HepG2 (cell line): ENCODE results near the gene ALDH3B2. TPM values are rescaled to one million over a fixed set of nuclear protein-coding genes. Genes with fewer than 3 reads are reported as not detected.

Experiments
- HCFC1 ChIP-seq: fragments of 150-350 bp; IDR thresholded peaks from 2 replicates; pipeline ENCODE4 v1.6.1; 2014; ENCODE audit warnings: low read depth, low read length
- IRX3 ChIP-seq: sonication (generic); formaldehyde crosslinking; IDR thresholded peaks from 2 replicates; pipeline ENCODE4 v1.8.1; 2023; ENCODE audit warnings: mild to moderate bottlenecking, low read depth, missing genetic modification reagents, borderline replicate concordance
- KAT8 ChIP-seq: IDR thresholded peaks from 2 replicates; pipeline ENCODE4 v1.6.1; 2016; ENCODE audit warnings: missing genetic modification reagents, missing compliant biosample characterization
- NONO ChIP-seq, 2 experiments: fragments of 450-650 bp in 1 of 2; sonication (generic) in 1 of 2; formaldehyde crosslinking in 1 of 2; IDR thresholded peaks in 1 of 2; conservative IDR thresholded peaks in 1 of 2; 2 replicates each; pipeline versions ENCODE4 v1.6.1 to v1.8.0; 2017 to 2022; ENCODE audit warnings: mild to moderate bottlenecking in 1 of 2, missing genetic modification reagents in 1 of 2, moderate library complexity in 1 of 2
- NR2F2 ChIP-seq: IDR thresholded peaks from 2 replicates; pipeline ENCODE4 v1.6.1; 2012; ENCODE audit warnings: low read depth, inconsistent platforms, borderline replicate concordance
- SMC3 ChIP-seq: IDR thresholded peaks from 2 replicates; pipeline ENCODE4 v1.6.1; 2011; ENCODE audit warnings: low read length, improper control_type of control experiment
- ZNF205 ChIP-seq: IDR thresholded peaks from 2 replicates; pipeline ENCODE4 v1.6.1; 2018; ENCODE audit warnings: missing biosample characterization, missing genetic modification reagents
- ZNF496 ChIP-seq: sonication (generic); formaldehyde crosslinking; IDR thresholded peaks from 2 replicates; pipeline ENCODE4 v1.8.1; 2023; ENCODE audit warnings: mild to moderate bottlenecking, moderate library complexity, missing genetic modification reagents; ENCODE audit not compliant: insufficient replicate concordance
- ZNF530 ChIP-seq: sonication (generic); formaldehyde crosslinking; IDR thresholded peaks from 2 replicates; pipeline ENCODE4 v1.5.0; 2020; ENCODE audit warnings: low read depth, mild to moderate bottlenecking, missing genetic modification reagents
- ZNF619 ChIP-seq: sonication (generic); formaldehyde crosslinking; IDR thresholded peaks from 2 replicates; pipeline ENCODE4 v1.4.0; 2020; ENCODE audit warnings: mild to moderate bottlenecking, missing genetic modification reagents
- polyA plus RNA-seq, 8 experiments: library from polyadenylated mRNA; depleted of rRNA in 3 of 8; stranded (reverse) in 7 of 8; unstranded in 1 of 8; fragments of >200 nt; fragmentation: Illumina TruSeq in 4 of 8; extraction: Trizol in 4 of 8; gene quantifications; 2 replicates each; pipeline versions ENCODE4 v1.2.1 to v1.2.3, GENCODE V29; 2011 to 2016; ENCODE audit warnings: low read depth in 4 of 8, missing spikeins in 1 of 8, mixed read lengths in 1 of 8; ENCODE audit not compliant: insufficient read depth in 1 of 8
- total RNA-seq, 5 experiments: library from RNA; depleted of rRNA; stranded (reverse); fragments of >200 nt; fragmentation: Illumina TruSeq; extraction: Trizol; gene quantifications; 2 replicates each; pipeline ENCODE4 v1.2.3, GENCODE V29; 2016; ENCODE audit warnings: low read depth in 1 of 5
- TF ChIP-seq, protein P1 (sequence below): sonication (generic); formaldehyde crosslinking; IDR thresholded peaks from 2 replicates; pipeline ENCODE4 v1.5.0; 2020; ENCODE audit warnings: mild to moderate bottlenecking, missing genetic modification reagents, borderline replicate concordance
- TF ChIP-seq, protein P2 (sequence below): IDR thresholded peaks from 2 replicates; pipeline ENCODE4 v1.6.1; 2012; ENCODE audit warnings: inconsistent platforms
- TF ChIP-seq, protein P3 (sequence below): sonication (generic); formaldehyde crosslinking; IDR thresholded peaks from 2 replicates; pipeline ENCODE4 v1.4.0; 2020; ENCODE audit warnings: mild to moderate bottlenecking, missing genetic modification reagents

Gene ALDH3B2
- total and polyA plus RNA-seq, 2 of the 13 experiments (the other 11 are each of a cell fraction or from before 2014, with no cell fraction given), result not detected

DNA sequence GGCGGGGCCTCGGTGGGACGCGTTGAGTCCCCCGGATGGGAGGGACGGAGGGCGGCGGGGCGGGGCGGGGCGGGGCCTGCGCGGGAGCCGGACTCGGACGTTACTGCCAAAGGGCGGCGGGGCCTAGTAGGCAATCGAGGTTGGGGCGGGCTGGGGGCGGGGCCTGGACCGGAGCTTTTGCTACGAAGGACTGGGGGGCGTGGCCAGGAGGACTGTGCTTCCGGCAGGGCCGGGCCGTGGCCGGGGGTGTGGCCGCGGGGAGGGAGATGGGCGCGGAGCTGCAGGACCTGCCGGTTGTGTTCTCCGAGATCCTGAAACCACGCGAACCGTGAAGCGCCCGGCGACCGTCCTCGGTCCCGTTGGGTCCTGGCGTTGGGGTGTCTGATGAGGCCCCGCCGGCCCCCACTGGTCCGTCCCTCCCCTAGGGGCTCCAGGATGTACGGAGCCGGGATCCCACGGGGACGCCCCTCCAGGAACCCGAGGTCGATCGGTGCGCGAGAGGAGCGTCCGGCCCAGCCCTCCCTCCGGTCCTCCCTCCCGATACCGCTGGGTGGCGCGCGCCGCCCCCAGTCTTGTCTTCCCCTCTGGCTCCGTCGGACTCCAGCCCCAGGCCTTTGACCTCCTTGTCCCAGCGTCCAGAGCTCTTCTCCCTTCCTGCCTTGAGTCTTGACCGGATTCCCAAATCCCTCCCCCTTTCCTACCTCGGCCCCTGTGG is 44.0 kb downstream of the ALDH3B2 start (continued):
- TF ChIP-seq, protein P1, sequence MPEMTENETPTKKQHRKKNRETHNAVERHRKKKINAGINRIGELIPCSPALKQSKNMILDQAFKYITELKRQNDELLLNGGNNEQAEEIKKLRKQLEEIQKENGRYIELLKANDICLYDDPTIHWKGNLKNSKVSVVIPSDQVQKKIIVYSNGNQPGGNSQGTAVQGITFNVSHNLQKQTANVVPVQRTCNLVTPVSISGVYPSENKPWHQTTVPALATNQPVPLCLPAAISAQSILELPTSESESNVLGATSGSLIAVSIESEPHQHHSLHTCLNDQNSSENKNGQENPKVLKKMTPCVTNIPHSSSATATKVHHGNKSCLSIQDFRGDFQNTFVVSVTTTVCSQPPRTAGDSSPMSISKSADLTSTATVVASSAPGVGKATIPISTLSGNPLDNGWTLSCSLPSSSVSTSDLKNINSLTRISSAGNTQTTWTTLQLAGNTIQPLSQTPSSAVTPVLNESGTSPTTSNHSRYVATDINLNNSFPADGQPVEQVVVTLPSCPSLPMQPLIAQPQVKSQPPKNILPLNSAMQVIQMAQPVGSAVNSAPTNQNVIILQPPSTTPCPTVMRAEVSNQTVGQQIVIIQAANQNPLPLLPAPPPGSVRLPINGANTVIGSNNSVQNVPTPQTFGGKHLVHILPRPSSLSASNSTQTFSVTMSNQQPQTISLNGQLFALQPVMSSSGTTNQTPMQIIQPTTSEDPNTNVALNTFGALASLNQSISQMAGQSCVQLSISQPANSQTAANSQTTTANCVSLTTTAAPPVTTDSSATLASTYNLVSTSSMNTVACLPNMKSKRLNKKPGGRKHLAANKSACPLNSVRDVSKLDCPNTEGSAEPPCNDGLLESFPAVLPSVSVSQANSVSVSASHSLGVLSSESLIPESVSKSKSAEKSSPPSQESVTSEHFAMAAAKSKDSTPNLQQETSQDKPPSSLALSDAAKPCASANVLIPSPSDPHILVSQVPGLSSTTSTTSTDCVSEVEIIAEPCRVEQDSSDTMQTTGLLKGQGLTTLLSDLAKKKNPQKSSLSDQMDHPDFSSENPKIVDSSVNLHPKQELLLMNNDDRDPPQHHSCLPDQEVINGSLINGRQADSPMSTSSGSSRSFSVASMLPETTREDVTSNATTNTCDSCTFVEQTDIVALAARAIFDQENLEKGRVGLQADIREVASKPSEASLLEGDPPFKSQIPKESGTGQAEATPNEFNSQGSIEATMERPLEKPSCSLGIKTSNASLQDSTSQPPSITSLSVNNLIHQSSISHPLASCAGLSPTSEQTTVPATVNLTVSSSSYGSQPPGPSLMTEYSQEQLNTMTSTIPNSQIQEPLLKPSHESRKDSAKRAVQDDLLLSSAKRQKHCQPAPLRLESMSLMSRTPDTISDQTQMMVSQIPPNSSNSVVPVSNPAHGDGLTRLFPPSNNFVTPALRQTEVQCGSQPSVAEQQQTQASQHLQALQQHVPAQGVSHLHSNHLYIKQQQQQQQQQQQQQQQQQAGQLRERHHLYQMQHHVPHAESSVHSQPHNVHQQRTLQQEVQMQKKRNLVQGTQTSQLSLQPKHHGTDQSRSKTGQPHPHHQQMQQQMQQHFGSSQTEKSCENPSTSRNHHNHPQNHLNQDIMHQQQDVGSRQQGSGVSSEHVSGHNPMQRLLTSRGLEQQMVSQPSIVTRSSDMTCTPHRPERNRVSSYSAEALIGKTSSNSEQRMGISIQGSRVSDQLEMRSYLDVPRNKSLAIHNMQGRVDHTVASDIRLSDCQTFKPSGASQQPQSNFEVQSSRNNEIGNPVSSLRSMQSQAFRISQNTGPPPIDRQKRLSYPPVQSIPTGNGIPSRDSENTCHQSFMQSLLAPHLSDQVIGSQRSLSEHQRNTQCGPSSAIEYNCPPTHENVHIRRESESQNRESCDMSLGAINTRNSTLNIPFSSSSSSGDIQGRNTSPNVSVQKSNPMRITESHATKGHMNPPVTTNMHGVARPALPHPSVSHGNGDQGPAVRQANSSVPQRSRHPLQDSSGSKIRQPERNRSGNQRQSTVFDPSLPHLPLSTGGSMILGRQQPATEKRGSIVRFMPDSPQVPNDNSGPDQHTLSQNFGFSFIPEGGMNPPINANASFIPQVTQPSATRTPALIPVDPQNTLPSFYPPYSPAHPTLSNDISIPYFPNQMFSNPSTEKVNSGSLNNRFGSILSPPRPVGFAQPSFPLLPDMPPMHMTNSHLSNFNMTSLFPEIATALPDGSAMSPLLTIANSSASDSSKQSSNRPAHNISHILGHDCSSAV (CRISPR knock-in tag), result no peak
- TF ChIP-seq KAT8 (peak; percentile 67; the same call in 1 of the 2 replicates), SMC3 (peak; percentile 23; the same call in 1 of the 2 replicates), NONO (IDR thresholded peaks at IDR 0.05) (no peak), NONO (CRISPR knock-in tag; conservative IDR thresholded peaks at IDR 0.05) (peak; percentile 30; the same call in 1 of the 2 replicates), HCFC1 (no peak), NR2F2 (peak; percentile 51; the same call in 1 of the 2 replicates), ZNF530 (CRISPR knock-in tag) (no peak), ZNF205 (peak; percentile 58; the same call in 1 of the 2 replicates), ZNF619 (CRISPR knock-in tag) (no peak), IRX3 (CRISPR knock-in tag) (no peak), ZNF496 (no peak)
- TF ChIP-seq, protein P2, sequence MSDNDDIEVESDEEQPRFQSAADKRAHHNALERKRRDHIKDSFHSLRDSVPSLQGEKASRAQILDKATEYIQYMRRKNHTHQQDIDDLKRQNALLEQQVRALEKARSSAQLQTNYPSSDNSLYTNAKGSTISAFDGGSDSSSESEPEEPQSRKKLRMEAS, result peak; percentile 14; the same call in 1 of the 2 replicates
- TF ChIP-seq, protein P3, sequence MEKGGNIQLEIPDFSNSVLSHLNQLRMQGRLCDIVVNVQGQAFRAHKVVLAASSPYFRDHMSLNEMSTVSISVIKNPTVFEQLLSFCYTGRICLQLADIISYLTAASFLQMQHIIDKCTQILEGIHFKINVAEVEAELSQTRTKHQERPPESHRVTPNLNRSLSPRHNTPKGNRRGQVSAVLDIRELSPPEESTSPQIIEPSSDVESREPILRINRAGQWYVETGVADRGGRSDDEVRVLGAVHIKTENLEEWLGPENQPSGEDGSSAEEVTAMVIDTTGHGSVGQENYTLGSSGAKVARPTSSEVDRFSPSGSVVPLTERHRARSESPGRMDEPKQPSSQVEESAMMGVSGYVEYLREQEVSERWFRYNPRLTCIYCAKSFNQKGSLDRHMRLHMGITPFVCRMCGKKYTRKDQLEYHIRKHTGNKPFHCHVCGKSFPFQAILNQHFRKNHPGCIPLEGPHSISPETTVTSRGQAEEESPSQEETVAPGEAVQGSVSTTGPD (CRISPR knock-in tag), result no peak
